OCI-LY3 (cell line): ENCODE measurements around the gene OGFOD1.

Source experiments
- CTCF ChIP-seq: fragments of 200-600, 300-600 bp; sonication (generic); IDR thresholded peaks from 2 replicates; pipeline ENCODE4 v1.5.1; 2014; ENCODE audit warnings: antibody characterized with exemption, low read length, low read depth
- EZH2phosphoT487 ChIP-seq: fragments of 200-600 bp; shearing (Covaris generic); IDR thresholded peaks from 2 replicates; pipeline ENCODE4 v1.6.1; 2018; ENCODE audit warnings: antibody characterized with exemption, mixed run types, low read depth

DNA sequence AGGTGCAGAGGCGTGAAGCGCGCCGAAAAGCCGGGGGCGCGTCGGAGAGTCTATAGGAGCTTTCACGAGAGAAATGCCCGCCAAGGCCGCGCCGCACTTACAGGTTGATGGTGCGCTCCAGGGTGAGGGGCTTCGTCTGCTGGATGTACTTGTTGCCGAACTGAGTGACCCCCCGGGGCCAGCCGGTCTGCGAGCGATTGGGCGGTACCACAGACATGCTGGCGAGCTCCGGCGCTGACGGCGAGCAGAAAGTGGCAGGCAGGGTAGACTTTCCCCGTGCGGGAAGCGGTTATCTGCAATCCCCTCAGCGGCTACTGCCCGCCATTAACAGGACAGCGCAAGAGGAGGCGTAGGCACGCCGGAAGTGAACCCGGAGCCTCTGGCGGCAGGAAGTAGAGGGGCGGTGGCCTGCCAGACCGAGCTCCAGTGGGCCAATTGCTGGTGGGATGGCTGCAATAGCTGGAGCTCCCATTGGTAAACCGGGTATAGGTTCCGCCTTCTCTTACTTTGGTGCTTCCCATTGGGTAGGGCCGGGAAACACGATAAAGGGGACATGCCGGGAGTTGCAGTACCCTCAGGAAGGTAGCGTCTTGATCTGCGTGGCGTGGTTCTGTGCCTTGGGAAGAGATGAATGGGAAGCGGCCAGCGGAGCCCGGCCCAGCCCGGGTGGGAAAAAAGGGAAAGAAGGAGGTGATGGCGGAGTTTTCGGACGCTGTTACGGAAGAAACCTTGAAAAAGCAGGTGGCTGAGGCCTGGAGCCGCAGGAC, at the start of gene OGFOD1, which contains the start of gene NUDT21:
- TF ChIP-seq CTCF (no peak), EZH2phosphoT487 (no peak)
